Middle frontal gyrus (tissue), 1 donor: Measurements from ENCODE around the gene DTNA.
"Not testable (repeated sequence)": the region's sequence is repeated elsewhere in the genome, so short reads cannot be mapped to it uniquely, and the experiment has no call there.

Experiments used
- DNase-seq: peaks from one replicate; pipeline ENCODE4 v3.0.0-alpha.2; 2015; ENCODE audit warnings: low spot score; ENCODE audit errors: extremely low spot score

The DTNA gene

GRCh38 chr18:34723143-34723542 lies 13.0 kb downstream of the DTNA start:
- no peak for DNase-seq

DNA sequence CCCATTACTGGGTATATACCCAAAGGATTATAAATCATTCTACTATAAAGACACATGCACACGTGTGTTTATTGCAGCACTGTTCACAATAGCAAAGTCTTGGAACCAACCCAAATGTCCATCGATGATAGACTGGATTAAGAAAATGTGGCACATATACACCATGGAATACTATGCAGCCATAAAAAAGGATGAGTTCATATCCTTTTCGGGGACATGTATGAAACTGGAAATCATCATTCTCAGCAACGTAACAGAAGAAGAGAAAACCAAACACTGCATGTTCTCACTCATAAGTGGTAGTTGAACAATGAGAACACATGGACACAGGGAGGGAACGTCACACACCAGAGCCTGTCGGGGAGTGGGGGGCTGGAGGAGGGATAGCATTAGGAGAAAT lies 15.6 kb downstream of the DTNA start:
- not testable (repeated sequence) for DNase-seq

GRCh38 chr18:34726286-34727004 lies 16.3 kb downstream of the DTNA start:
- DNase-seq = no peak

DNA sequence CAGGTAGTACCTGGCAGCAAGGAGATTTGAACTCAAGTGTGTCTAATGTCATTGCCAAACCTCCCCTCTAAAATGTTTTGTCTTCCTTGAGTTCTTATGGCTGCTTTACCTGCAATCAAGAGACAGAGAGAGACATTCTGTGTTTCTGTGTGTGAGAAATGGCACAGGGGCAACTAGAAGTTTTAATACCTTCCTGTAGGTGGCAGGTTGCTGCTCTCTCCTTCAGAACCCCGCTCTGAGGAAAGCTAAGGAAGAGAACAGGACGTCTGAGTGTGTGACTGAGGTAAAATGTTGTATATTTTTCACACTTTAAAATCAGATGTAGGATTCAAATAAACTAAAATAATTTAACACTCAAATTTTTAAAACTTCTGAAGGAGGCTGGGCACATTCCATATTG lies 19.2 kb downstream of the DTNA start:
- DNase-seq = no peak

- DNase-seq = no peak
Observed at GRCh38 chr18:34729740-34730355, 19.8 kb downstream of the DTNA start.

DNA sequence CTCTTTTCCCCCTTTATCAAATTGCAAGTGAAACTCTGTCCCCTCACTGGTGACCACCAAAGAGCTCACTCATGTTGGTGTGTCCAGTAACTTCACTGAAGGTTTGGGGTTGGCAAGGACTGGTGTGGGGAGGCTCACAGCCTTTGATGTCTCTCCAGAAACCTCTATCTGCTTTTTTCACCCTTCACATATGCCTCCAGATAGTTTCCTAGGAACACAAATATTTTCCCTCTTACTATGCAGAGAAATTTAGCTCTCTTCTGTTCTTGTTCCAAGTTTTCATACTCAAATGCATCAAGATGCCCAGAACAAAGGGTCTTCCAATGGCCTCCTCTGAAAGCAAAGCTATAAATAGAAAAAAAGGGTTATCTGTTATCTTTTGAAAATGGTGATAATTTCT lies 20.7 kb downstream of the DTNA start:
- DNase-seq = no peak

DNA sequence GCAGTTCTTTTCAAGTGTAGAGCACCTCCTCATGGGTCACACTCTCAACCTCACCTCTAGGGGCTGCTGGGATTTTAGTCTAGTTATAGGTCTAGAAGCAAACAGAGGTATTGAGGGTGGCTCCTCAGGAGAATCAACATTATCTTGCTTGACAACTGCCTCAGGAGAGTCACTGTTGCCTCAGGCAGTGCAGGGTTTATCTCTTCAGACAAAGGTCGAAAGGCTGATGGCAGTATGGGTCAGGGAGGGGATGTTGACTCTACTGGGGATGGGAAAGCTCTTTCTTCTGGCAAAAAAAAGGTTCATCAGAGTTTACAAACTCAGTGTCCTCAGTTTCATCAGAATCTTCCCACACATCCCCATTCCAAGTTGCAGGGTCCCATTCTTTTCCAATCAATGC lies 24.0 kb downstream of the DTNA start:
- no peak for DNase-seq

DNA sequence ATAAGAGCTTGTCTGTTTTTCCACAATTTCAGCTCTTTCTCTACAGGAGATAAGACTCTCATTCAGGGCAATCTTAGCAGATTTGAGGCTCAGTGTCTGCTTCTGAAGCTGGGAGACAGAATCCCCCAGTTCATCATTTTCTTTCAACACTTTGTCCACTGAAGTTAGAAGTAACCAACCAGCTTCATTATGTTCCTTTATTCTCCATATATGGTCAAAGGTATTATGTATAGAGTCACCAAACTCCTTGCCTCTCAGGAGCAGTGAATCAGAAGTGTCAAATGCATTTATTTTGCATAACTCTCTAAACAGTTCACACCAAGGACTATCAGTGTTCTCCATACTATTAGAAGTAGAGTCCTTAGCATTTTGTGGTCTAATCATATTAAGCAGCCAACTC lies 24.4 kb downstream of the DTNA start:
- not testable (repeated sequence) for DNase-seq

GRCh38 chr18:34738175-34738894 lies 28.2 kb downstream of the DTNA start:
- DNase-seq = no peak

DNA sequence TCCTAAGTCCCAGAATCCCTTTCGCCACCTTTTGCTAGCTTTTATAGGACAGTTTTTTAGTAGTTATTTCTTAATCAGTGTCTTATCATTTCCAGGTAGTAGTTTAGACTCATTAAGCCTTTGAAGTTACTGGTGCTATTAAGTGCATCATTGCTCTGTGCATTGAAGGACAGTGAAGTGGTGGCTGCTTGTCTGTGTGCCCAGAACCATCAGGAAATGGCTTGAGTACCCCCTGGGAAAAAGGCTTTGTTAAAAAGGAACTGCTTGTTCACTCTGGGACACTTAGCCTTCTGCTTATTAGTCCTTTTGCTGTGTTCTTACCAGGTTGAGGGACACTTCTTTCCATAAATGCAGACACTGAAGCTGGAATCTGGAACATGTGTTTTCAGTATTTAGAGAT lies 30.0 kb downstream of the DTNA start:
- DNase-seq = no peak

DNA sequence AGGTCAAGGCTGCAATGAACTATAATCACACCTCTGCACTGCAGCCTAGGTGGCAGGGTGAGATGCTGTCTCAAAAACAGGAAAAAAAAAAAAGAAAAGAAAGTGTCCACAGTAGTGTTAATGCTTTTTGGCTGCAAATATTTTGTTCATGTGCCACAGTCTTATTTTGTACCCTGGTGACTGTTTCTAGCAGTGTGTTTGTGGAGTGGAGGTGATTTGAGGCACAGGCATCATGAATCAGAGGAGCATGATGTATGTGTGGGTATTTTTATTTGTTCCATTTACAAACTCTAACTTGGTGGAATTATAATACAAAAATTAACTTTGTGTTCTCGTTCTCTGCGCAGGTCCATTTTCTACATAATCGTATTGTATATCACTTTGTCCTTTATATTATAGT lies 30.6 kb downstream of the DTNA start:
- DNase-seq = no peak

- no peak for DNase-seq
Observed at GRCh38 chr18:34741401-34741800, 31.3 kb downstream of the DTNA start.

DNA sequence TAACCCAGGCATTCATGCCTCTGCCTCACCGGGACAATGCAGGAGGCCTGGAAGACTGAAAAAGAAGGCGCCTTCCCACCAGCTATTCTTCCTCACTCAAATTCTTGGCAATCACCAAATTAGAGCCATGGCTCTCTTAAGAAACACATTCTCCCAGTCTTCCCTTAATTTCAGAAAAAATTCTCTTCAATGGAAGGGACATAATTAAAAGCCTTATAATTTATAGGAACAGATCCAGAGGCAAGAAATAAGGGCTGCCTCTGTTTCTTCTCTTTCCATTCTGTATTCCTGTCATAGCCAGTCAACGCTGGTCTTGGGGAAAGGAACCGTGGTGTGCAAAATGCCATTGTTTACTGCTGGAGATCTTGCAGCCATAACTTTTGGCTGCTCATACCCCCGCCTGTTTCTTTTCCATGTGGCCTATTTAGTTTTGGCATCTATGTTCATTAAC lies 32.8 kb downstream of the DTNA start:
- no peak for DNase-seq

DNA sequence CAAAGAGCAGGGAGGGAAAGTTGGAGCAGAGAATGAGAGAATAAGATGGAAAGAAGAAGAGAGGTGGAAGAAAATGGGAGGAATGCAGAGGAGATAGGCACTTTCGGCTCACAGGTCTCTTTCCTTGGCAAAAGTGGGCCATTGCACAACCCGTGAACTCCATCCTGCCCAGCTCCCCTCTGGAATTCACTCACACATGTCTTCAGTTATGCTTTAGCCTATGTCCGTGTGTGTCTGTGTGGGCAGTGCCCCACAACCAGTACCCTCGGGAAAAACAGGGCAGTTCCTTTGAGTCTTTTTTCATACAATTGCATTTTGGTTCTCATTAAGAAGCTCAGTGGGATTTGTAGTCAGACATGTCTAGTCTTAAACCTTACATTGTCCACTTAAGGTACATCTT lies 34.5 kb downstream of the DTNA start:
- DNase-seq = no peak

DNA sequence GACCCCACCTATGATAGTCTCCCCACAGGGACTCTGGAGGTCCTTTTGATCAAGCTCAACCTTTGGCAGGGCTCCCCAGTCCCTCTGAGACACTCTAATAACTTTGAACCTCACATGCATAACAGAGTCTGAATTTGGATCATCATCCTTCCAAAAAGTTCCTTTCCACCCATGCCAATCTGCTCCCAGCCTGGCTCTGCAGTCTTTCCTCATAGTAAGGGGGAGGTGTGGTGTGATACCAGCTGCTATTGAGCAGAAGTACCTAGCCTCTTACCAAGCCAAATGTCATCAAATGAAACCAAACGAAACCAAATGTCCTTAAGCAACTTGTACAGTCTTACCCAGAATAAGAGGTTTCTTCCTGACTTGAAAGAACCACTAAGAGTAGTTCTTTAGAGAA lies 36.5 kb downstream of the DTNA start:
- DNase-seq = no peak

GRCh38 chr18:34749721-34750120 lies 39.6 kb downstream of the DTNA start:
- DNase-seq = no peak

DNA sequence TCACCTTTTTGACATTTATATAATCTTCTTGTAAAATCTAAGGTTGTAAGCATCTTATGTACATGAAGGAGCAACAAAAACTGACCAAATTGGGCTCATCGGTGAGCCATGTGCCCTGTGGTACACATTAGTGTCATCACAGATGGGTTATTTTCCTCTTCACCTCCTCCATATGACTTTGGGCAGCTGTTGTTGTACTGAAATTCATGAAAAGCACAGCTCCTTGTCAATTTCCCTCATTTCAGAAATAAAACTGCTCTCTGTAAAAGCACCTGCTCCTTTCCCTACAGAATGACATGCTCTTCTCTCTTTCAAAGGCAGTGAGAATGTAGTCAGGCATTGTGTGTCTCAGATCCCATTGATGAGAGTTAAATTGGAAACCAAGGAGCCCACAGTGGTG lies 42.0 kb downstream of the DTNA start:
- no peak for DNase-seq

DNA sequence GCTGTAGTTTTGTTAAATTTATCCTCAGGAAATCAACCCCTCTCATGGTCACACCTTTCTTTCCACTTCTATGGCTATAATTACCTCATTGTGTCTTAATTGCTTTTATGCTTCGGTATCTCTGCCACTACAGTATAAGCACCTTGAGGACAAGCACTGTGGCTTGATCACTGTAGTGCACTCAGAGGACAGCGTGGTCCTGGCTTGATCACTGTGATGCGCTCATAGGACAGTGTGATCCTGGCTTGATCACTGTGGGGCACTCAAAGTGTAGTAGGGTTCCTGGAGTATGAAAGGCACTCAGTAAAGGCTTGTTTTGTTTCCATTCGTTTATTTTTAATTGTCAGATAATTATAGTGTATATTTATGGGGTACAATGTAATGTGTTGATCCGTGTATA lies 44.2 kb downstream of the DTNA start:
- no peak for DNase-seq

DNA sequence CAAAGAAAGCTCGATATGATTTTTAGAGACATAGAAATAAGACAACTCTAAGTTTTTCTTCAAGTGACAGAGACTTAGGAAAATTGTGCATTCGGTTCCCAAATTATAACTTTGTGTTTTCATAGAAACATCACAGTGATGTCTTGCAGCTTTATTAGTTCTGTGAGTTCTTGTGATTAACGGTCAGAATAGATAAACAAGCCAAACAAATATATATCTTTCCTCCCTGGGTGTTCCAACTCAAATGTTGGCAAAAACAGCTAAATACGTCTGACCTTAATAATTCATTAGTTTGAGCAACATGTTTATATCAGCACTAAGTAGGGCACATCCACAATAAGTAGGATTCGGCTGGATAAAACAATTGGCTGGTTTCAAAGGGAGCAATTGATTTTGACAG lies 47.6 kb downstream of the DTNA start:
- DNase-seq = no peak

- DNase-seq = no peak
Observed at GRCh38 chr18:34758378-34758948, 48.4 kb downstream of the DTNA start.

- no peak for DNase-seq
Observed at GRCh38 chr18:34760444-34760843, 50.3 kb downstream of the DTNA start.

DNA sequence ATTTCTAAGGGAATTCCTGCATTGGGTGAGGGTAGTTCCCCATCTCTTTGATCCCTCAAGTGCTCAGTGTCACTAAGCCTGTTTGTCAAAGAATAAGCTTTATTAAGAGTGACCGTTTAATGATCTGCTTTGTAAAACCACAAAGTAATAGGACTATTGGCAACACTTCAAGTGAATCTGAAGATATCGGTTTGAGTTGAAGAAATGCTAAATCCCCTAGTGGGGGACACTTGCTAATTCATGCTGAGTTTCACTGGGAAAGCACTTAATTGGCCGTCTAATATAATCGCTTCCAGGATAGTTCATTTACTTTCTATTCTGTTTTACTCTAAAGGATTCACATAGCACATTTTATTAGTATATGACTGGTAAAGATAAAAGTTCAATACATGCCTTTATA lies 54.4 kb downstream of the DTNA start:
- DNase-seq = no peak
